Right lobe of liver (tissue), 4 donors: Measurements from ENCODE around the gene ZNF784.

ENCODE experiments used
- CTCF ChIP-seq, 4 donors: fragments of 200-600 bp in 3 of 4; fragments of 450-650 bp in 1 of 4; IDR thresholded peaks; one replicate each; pipeline versions ENCODE4 v1.5.1 to v1.8.0; 2016 to 2022; ENCODE audit warnings: antibody characterized with exemption in 4 of 4, mild to moderate bottlenecking in 2 of 4
- POLR2A ChIP-seq: fragments of 450-650 bp; IDR thresholded peaks from one replicate; pipeline ENCODE4 v1.6.1; 2017; ENCODE audit warnings: antibody characterized with exemption, mild to moderate bottlenecking
- donor health status: DM: no; HTN: no; CAD: no.
- donor health status: DM: no; HTN: no; CAD: no.
- donor health status: DM: no; HTN: yes; CAD: no.

GRCh38 chr19:55613396-55613795 is 11.0 kb downstream of the ZNF784 start:
- TF ChIP-seq CTCF (IDR thresholded peaks at IDR 0.05) (no peak), POLR2A (no peak)
